Iris pigment epithelial cell (primary cell): ENCODE data around the gene BPIFB3.

Experiments used
- DNase-seq: peaks from one replicate; pipeline ENCODE4 v3.0.0-alpha.2; 2011; ENCODE audit warnings: low read depth

Gene BPIFB3

GRCh38 chr20:33015700-33016580 is 37.8 kb upstream of the BPIFB3 start:
- no peak for DNase-seq

- no peak for DNase-seq
Observed at GRCh38 chr20:33016581-33017109, 37.1 kb upstream of the BPIFB3 start.

GRCh38 chr20:33017542-33017941 is 36.2 kb upstream of the BPIFB3 start:
- no peak for DNase-seq

GRCh38 chr20:33018169-33018931 is 35.4 kb upstream of the BPIFB3 start:
- DNase-seq = no peak

GRCh38 chr20:33019465-33020277 is 34.0 kb upstream of the BPIFB3 start:
- DNase-seq = no peak

GRCh38 chr20:33020278-33021161 is 33.2 kb upstream of the BPIFB3 start:
- no peak for DNase-seq

GRCh38 chr20:33021879-33022278 is 31.8 kb upstream of the BPIFB3 start:
- DNase-seq = no peak

- DNase-seq = no peak
Observed at GRCh38 chr20:33022289-33022688, 31.4 kb upstream of the BPIFB3 start.

- no peak for DNase-seq
Observed at GRCh38 chr20:33022694-33023438, 30.8 kb upstream of the BPIFB3 start.

- no peak for DNase-seq
Observed at GRCh38 chr20:33023439-33024242, 30.1 kb upstream of the BPIFB3 start.

- no peak for DNase-seq
Observed at GRCh38 chr20:33024243-33024560, 29.5 kb upstream of the BPIFB3 start.

GRCh38 chr20:33024609-33025317 is 28.9 kb upstream of the BPIFB3 start:
- no peak for DNase-seq

- no peak for DNase-seq
Observed at GRCh38 chr20:33025318-33025876, 28.3 kb upstream of the BPIFB3 start.

- DNase-seq = no peak
Observed at GRCh38 chr20:33026072-33026778, 27.5 kb upstream of the BPIFB3 start.

- no peak for DNase-seq
Observed at GRCh38 chr20:33026779-33027759, 26.6 kb upstream of the BPIFB3 start.
